ENCODE data around the gene AKIRIN2. TPM values are rescaled to one million over a fixed set of nuclear protein-coding genes. Genes with fewer than 3 reads are reported as not detected.

The AKIRIN2 gene
- total and polyA plus RNA-seq, 9 of the 15 experiments (the other 6 are each of a cell fraction or from before 2014, with no cell fraction given), result 5.8 to 63.9 (median 28.1) TPM

DNA sequence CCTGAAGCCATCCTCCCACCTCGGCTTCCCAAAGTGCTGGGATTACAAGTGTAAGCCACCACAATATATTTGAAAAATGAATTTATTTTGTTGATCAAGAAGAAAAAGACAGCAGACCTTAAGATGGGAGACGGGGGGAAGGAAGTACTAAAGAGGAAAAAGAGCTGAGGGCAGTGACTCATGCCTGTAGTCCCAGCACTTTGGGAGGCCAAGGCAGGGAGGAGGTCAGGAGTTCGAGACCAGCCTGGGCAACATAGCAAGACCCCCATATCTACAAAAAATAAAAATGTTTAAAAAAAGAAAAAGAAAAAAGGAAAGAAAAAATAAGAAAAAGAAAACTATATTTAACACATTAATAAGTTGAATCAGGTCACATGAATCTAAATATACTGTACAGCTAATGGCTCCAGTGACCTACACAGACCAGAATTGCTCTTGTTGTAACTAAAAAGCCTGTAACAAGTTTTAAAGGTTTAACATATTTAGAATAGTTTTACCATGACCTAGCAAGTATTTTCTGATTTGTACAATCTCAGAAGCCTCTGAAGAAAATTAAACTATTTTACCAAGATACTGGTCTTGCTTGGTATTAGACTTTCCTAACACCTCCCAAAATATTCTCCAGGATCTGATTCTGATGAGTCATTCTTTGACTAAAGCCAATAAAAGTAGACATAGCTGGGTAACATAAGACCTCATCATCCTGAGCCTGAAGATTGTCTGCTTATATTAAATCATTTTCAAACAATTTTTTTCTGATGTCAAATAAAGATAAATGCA, 4.3 kb upstream of the AKIRIN2 start (continued):
- TF ChIP-seq TCF7L2 (IDR thresholded peaks at IDR 0.05; ENCODE audit: low read depth, low read length) (no peak), STAT5B (CRISPR knock-in tag; IDR thresholded peaks at IDR 0.05) (no peak), ZFP36 (IDR thresholded peaks at IDR 0.05; ENCODE audit: low read depth, low read length, partially characterized antibody) (peak; percentile 8), NRF1 (conservative IDR thresholded peaks at IDR 0.05 in 1 of 2, IDR thresholded peaks at IDR 0.05 in 1 of 2) (no peak), MEF2A (IDR thresholded peaks at IDR 0.05; ENCODE audit: control insufficient read depth, low read depth, low read length) (no peak), C11orf30 (IDR thresholded peaks at IDR 0.05; ENCODE audit: low read depth) (peak; percentile 70), CEBPB (tag; IDR thresholded peaks at IDR 0.05) (no peak), PTRF (tag; IDR thresholded peaks at IDR 0.05) (no peak), TOE1 (IDR thresholded peaks at IDR 0.05; ENCODE audit: borderline replicate concordance) (no peak), TOE1 (CRISPR knock-in tag; IDR thresholded peaks at IDR 0.05; ENCODE audit: borderline replicate concordance, low read depth) (no peak), CREM (IDR thresholded peaks at IDR 0.05; ENCODE audit: low read depth) (no peak), ZNF444 (CRISPR knock-in tag; IDR thresholded peaks at IDR 0.05) (no peak), FUS (optimal IDR thresholded peaks at IDR 0.05; ENCODE audit: low read depth, low read length) (no peak), GATAD2A (IDR thresholded peaks at IDR 0.05) (no peak), RB1 (IDR thresholded peaks at IDR 0.05; ENCODE audit: low read depth) (no peak), RHOXF2B (CRISPR knock-in tag; conservative IDR thresholded peaks at IDR 0.05) (no peak), CBX5 (IDR thresholded peaks at IDR 0.05; ENCODE audit: borderline replicate concordance, low read depth) (no peak), HLTF (IDR thresholded peaks at IDR 0.05) (0 out of 2 replicates have a peak, but pooled peaks have one; percentile 31), SMAD1 (IDR thresholded peaks at IDR 0.05; ENCODE audit: low read depth, low read length, partially characterized antibody) (no peak), ZNF57 (CRISPR knock-in tag; IDR thresholded peaks at IDR 0.05) (no peak), ETV5 (CRISPR knock-in tag; IDR thresholded peaks at IDR 0.05; ENCODE audit: low read depth) (no peak), SP2 (IDR thresholded peaks at IDR 0.05; ENCODE audit: extremely low read depth, low read depth, low read length, poor library complexity, severe bottlenecking) (no peak), ZNF408 (CRISPR knock-in tag; IDR thresholded peaks at IDR 0.05; ENCODE audit: low read depth) (no peak), SMARCA5 (IDR thresholded peaks at IDR 0.05) (peak; percentile 66; the same call in 1 of the 2 replicates), NFE2 (IDR thresholded peaks at IDR 0.05; ENCODE audit: low read depth) (peak; percentile 71), JUND (IDR thresholded peaks at IDR 0.05; ENCODE audit: borderline replicate concordance, low read depth, low read length) (0 out of 2 replicates have a peak, but pooled peaks have one; percentile 11), JUND (tag; IDR thresholded peaks at IDR 0.05; ENCODE audit: borderline replicate concordance, low read depth, low read length) (no peak; the same call in 2 of the 3 replicates), KDM5B (IDR thresholded peaks at IDR 0.05; ENCODE audit: insufficient replicate concordance, low read depth, low read length) (no peak), ZNF668 (CRISPR knock-in tag; IDR thresholded peaks at IDR 0.05) (no peak), SUPT5H (IDR thresholded peaks at IDR 0.05) (no peak), MAFF (IDR thresholded peaks at IDR 0.05; ENCODE audit: low read length) (peak; percentile 77), GABPB1 (CRISPR knock-in tag; IDR thresholded peaks at IDR 0.05) (no peak), ZNF121 (CRISPR knock-in tag; conservative IDR thresholded peaks at IDR 0.05) (peak; percentile 88)
- TF ChIP-seq, protein P1, sequence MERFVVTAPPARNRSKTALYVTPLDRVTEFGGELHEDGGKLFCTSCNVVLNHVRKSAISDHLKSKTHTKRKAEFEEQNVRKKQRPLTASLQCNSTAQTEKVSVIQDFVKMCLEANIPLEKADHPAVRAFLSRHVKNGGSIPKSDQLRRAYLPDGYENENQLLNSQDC (CRISPR knock-in tag; IDR thresholded peaks at IDR 0.05), result no peak
